GM23248 (cell line): ENCODE measurements around the gene ZNF638.

Source experiments
- EZH2 ChIP-seq: fragments of 200-600 bp; sonication (generic); IDR thresholded peaks from 2 replicates; pipeline ENCODE4 v1.6.1; 2018; ENCODE audit warnings: antibody characterized with exemption, mild to moderate bottlenecking; ENCODE audit not compliant: insufficient read depth, poor library complexity, severe bottlenecking
- EZH2phosphoT487 ChIP-seq: fragments of 200-600 bp; sonication (generic); IDR thresholded peaks from 2 replicates; pipeline ENCODE4 v1.6.1; 2018; ENCODE audit warnings: antibody characterized with exemption, moderate library complexity, mild to moderate bottlenecking, low read depth; ENCODE audit not compliant: insufficient read depth

- TF ChIP-seq EZH2phosphoT487 (no peak), EZH2 (no peak)
These were observed 49.1 kb downstream of the ZNF638 start for GRCh38 chr2:71380665-71381064.
